Neural progenitor cell (in vitro differentiated cells): ENCODE measurements around the gene SDK2. TPM values are rescaled to one million over a fixed set of nuclear protein-coding genes. Genes with fewer than 3 reads are reported as not detected.

ENCODE experiments used
- DNase-seq: peaks from one replicate; pipeline ENCODE4 v3.0.0-alpha.2; 2016; ENCODE audit warnings: low spot score
- H2AFZ ChIP-seq: fragments of 200-600 bp; sonication (generic); replicated peaks from 2 replicates; pipeline ENCODE4 v1.6.1; 2016; ENCODE audit warnings: antibody characterized with exemption
- H3F3A ChIP-seq: fragments of 200-600 bp; sonication (generic); 2 replicates; pipeline ENCODE4 v1.6.1; 2016; ENCODE audit warnings: antibody characterized with exemption, low read depth
- H3K27ac ChIP-seq: fragments of 200-600 bp; sonication (generic); 2 replicates; pipeline ENCODE4 v1.5.1; 2016; ENCODE audit warnings: mild to moderate bottlenecking
- H3K27me3 ChIP-seq: fragments of 200-600 bp; sonication (generic); 2 replicates; pipeline ENCODE4 v1.6.1; 2016; ENCODE audit warnings: mild to moderate bottlenecking, moderate library complexity
- H3K36me3 ChIP-seq: fragments of 200-600 bp; sonication (generic); 2 replicates; pipeline ENCODE4 v1.5.1; 2016
- H3K4me1 ChIP-seq: fragments of 200-600 bp; sonication (generic); 2 replicates; pipeline ENCODE4 v1.6.1; 2016; ENCODE audit warnings: mixed run types
- H3K4me2 ChIP-seq: fragments of 200-600 bp; sonication (generic); 2 replicates; pipeline ENCODE4 v1.6.1; 2016
- H3K4me3 ChIP-seq: fragments of 200-600 bp; sonication (generic); 2 replicates; pipeline ENCODE4 v1.5.1; 2016
- H3K79me2 ChIP-seq: fragments of 200-600 bp; sonication (generic); 2 replicates; pipeline ENCODE4 v1.6.1; 2016; ENCODE audit warnings: low read depth
- H3K9ac ChIP-seq: fragments of 200-600 bp; sonication (generic); 2 replicates; pipeline ENCODE4 v1.6.1; 2016
- H3K9me3 ChIP-seq: fragments of 200-600 bp; sonication (generic); 2 replicates; pipeline ENCODE4 v1.5.1; 2016; ENCODE audit warnings: low read depth
- H4K20me1 ChIP-seq: fragments of 200-600 bp; sonication (generic); 2 replicates; pipeline ENCODE4 v1.6.1; 2016; ENCODE audit warnings: low read depth
- H3K27ac Mint-ChIP-seq: 3 replicates; pipeline ENCODE4 v1.8.0; 2021; ENCODE audit warnings: mixed read lengths
- H3K27me3 Mint-ChIP-seq: 2 replicates; pipeline ENCODE4 v1.8.0; 2022; ENCODE audit warnings: low read depth, mild to moderate bottlenecking, inconsistent platforms, moderate library complexity, mixed read lengths; ENCODE audit not compliant: insufficient read depth
- H3K36me3 Mint-ChIP-seq: 3 replicates; pipeline ENCODE4 v1.8.0; 2021; ENCODE audit warnings: mixed read lengths
- H3K4me1 Mint-ChIP-seq: 3 replicates; pipeline ENCODE4 v1.8.0; 2021; ENCODE audit warnings: mixed read lengths
- H3K4me3 Mint-ChIP-seq: 3 replicates; pipeline ENCODE4 v1.8.0; 2021; ENCODE audit warnings: mild to moderate bottlenecking, moderate library complexity, mixed read lengths
- H3K9me3 Mint-ChIP-seq: 3 replicates; pipeline ENCODE4 v1.8.0; 2020; ENCODE audit warnings: mixed read lengths
- CTCF ChIP-seq: fragments of 200-600 bp; sonication (generic); IDR thresholded peaks from 2 replicates; pipeline ENCODE4 v1.5.1; 2017; ENCODE audit warnings: antibody characterized with exemption, mild to moderate bottlenecking
- EZH2 ChIP-seq: fragments of 200-600 bp; sonication (generic); IDR thresholded peaks from 2 replicates; pipeline ENCODE4 v1.6.1; 2017; ENCODE audit warnings: antibody characterized with exemption, mild to moderate bottlenecking, moderate library complexity
- EZH2phosphoT487 ChIP-seq: fragments of 200-600 bp; sonication (generic); IDR thresholded peaks from 2 replicates; pipeline ENCODE4 v1.6.1; 2017; ENCODE audit warnings: antibody characterized with exemption
- total RNA-seq: library from RNA; depleted of rRNA; stranded (reverse); fragments of >200 nt; gene quantifications from 2 replicates; pipeline ENCODE4 v1.2.3, GENCODE V29; 2015; ENCODE audit warnings: low replicate concordance

SDK2 gene
- total RNA-seq, 1 donor from 2014 or later, result 15.3 TPM

GRCh38 chr17:73464447-73464846, 179.8 kb downstream of the SDK2 start:
- Histone ChIP-seq H3K4me1 (peaks cover 12% of the 10 kb centered on the region), H3K36me3 (no peaks in the 10 kb centered on the region), H3F3A (no peaks in the 10 kb centered on the region), H3K79me2 (no peaks in the 10 kb centered on the region), H3K9ac (no peak overlapping the region), H3K9me3 (no peaks in the 10 kb centered on the region), H2AFZ (no peak overlapping the region), H3K27ac (no peak overlapping the region), H3K27me3 (no peaks in the 10 kb centered on the region), H4K20me1 (peaks cover 43% of the 10 kb centered on the region), H3K4me3 (no peak overlapping the region), H3K4me2 (no peak overlapping the region)
- Mint-ChIP-seq H3K4me1 (peaks cover 29% of the 10 kb centered on the region), H3K27me3 (no peaks in the 10 kb centered on the region), H3K4me3 (no peak overlapping the region), H3K9me3 (no peaks in the 10 kb centered on the region), H3K36me3 (peaks cover 8% of the 10 kb centered on the region), H3K27ac (no peak overlapping the region)
- no peak for DNase-seq
- no peak for TF ChIP-seq EZH2
- no peak for TF ChIP-seq CTCF
- no peak for TF ChIP-seq EZH2phosphoT487

- Histone ChIP-seq H3K27ac (no peak overlapping the region), H3K9me3 (no peaks in the 10 kb centered on the region), H3K4me2 (no peak overlapping the region), H3K9ac (no peak overlapping the region), H3K27me3 (no peaks in the 10 kb centered on the region), H2AFZ (no peak overlapping the region), H4K20me1 (peaks cover 43% of the 10 kb centered on the region), H3K36me3 (no peaks in the 10 kb centered on the region), H3K4me1 (peaks cover 12% of the 10 kb centered on the region), H3K4me3 (no peak overlapping the region), H3K79me2 (no peaks in the 10 kb centered on the region), H3F3A (no peaks in the 10 kb centered on the region)
- Mint-ChIP-seq H3K36me3 (peaks cover 8% of the 10 kb centered on the region), H3K9me3 (no peaks in the 10 kb centered on the region), H3K4me3 (no peak overlapping the region), H3K4me1 (peaks cover 29% of the 10 kb centered on the region), H3K27ac (no peak overlapping the region), H3K27me3 (no peaks in the 10 kb centered on the region)
- DNase-seq, result no peak
- no peak for TF ChIP-seq EZH2
- TF ChIP-seq EZH2phosphoT487, result no peak
- TF ChIP-seq CTCF, result no peak
Measured at GRCh38 chr17:73463821-73464220, 180.4 kb downstream of the SDK2 start.

- H3K9me3 ChIP-seq, result no peaks in the 10 kb centered on the region
Measured at GRCh38 chr17:73462823-73463222, 181.4 kb downstream of the SDK2 start.

More at GRCh38 chr17:73462823-73463222, 181.4 kb downstream of the SDK2 start:
- H3F3A ChIP-seq, result no peaks in the 10 kb centered on the region
- H3K36me3 ChIP-seq, result no peaks in the 10 kb centered on the region
- H3K27me3 ChIP-seq, result no peaks in the 10 kb centered on the region
- Mint-ChIP-seq H3K4me1 (peaks cover 29% of the 10 kb centered on the region), H3K4me3 (no peak overlapping the region), H3K27ac (no peak overlapping the region), H3K27me3 (no peaks in the 10 kb centered on the region), H3K9me3 (no peaks in the 10 kb centered on the region), H3K36me3 (peaks cover 8% of the 10 kb centered on the region)
- no peaks in the 10 kb centered on the region for H3K79me2 ChIP-seq
- no peak overlapping the region for H3K27ac ChIP-seq
- no peak overlapping the region for H3K9ac ChIP-seq
- H2AFZ ChIP-seq, result no peak overlapping the region
- no peak overlapping the region for H3K4me2 ChIP-seq
- peaks cover 12% of the 10 kb centered on the region for H3K4me1 ChIP-seq
- H4K20me1 ChIP-seq, result peaks cover 43% of the 10 kb centered on the region
- no peak overlapping the region for H3K4me3 ChIP-seq
- TF ChIP-seq EZH2, result no peak
- no peak for TF ChIP-seq CTCF
- no peak for TF ChIP-seq EZH2phosphoT487
- no peak for DNase-seq
